Testis (tissue), 3 donors: ENCODE data around the gene POLRMT. TPM values are rescaled to one million over a fixed set of nuclear protein-coding genes. Genes with fewer than 3 reads are reported as not detected.
A peak's percentile ranks its signal among the peaks of the same experiment; 100 is the strongest.

Experiments used
- DNase-seq: peaks from one replicate; pipeline ENCODE4 v3.0.0-alpha.2; 2019
- H3K27ac ChIP-seq, 2 donors: fragments of 200-600 bp; sonication (generic); one replicate each; pipeline ENCODE4 v1.5.1; 2019
- H3K27me3 ChIP-seq: fragments of 200-600 bp; sonication (generic); one replicate; pipeline ENCODE4 v1.5.1; 2019
- H3K36me3 ChIP-seq: fragments of 200-600 bp; sonication (generic); one replicate; pipeline ENCODE4 v1.5.1; 2017; ENCODE audit warnings: low read depth; ENCODE audit errors: missing control alignments
- H3K4me1 ChIP-seq: fragments of 200-600 bp; sonication (generic); one replicate; pipeline ENCODE4 v1.5.1; 2019
- H3K4me3 ChIP-seq, 2 donors: fragments of 200-600 bp; sonication (generic); one replicate each; pipeline ENCODE4 v1.5.1; 2017 to 2019
- H3K9me3 ChIP-seq: fragments of 200-600 bp; sonication (generic); one replicate; pipeline ENCODE4 v1.5.1; 2017
- POLR2A ChIP-seq: fragments of 450-650 bp; IDR thresholded peaks from one replicate; pipeline ENCODE4 v1.6.1; 2017; ENCODE audit warnings: antibody characterized with exemption, mild to moderate bottlenecking, moderate library complexity
- WGBS, 2 donors: methylation state at CpG; one replicate each; pipeline ENCODE4 v1.1.5; 2018; 5-methylcytosine and 5-hydroxymethylcytosine counted together
- intact Hi-C: fragments of 100-400 bp; cut with DNase I; formaldehyde crosslinking; loops from one replicate; pipeline ENCODE4 v1.15.1; 2023; ENCODE audit warnings: low total_unique reads
- polyA plus RNA-seq: library from polyadenylated mRNA; stranded (reverse); fragments of 350-450 nt; fragmentation: Illumina TruSeq; extraction: RNeasy Lipid Tissue Mini Kit (QIAGEN cat#74804); gene quantifications from one replicate; pipeline ENCODE4 v1.2.3, GENCODE V29; 2014; ENCODE audit warnings: low read depth, low replicate concordance; ENCODE audit not compliant: insufficient read depth
- total RNA-seq, 2 donors: library from RNA; depleted of rRNA; stranded (reverse); fragments of >200 nt; gene quantifications; one replicate each; pipeline ENCODE4 v1.2.3, GENCODE V29; 2016
- TF ChIP-seq, protein P1 (sequence below), 3 experiments: fragments of 450-650 bp in 2 of 3; fragments of 200-600 bp in 1 of 3; sonication (generic) in 1 of 3; IDR thresholded peaks; one replicate each; pipeline ENCODE4 v1.5.1; 2016 to 2019; ENCODE audit warnings: antibody characterized with exemption in 3 of 3, mild to moderate bottlenecking in 2 of 3, moderate library complexity in 1 of 3

Gene POLRMT
- total and polyA plus RNA-seq, 3 donors from 2014 or later = 116 to 178 (median 137) TPM

DNA sequence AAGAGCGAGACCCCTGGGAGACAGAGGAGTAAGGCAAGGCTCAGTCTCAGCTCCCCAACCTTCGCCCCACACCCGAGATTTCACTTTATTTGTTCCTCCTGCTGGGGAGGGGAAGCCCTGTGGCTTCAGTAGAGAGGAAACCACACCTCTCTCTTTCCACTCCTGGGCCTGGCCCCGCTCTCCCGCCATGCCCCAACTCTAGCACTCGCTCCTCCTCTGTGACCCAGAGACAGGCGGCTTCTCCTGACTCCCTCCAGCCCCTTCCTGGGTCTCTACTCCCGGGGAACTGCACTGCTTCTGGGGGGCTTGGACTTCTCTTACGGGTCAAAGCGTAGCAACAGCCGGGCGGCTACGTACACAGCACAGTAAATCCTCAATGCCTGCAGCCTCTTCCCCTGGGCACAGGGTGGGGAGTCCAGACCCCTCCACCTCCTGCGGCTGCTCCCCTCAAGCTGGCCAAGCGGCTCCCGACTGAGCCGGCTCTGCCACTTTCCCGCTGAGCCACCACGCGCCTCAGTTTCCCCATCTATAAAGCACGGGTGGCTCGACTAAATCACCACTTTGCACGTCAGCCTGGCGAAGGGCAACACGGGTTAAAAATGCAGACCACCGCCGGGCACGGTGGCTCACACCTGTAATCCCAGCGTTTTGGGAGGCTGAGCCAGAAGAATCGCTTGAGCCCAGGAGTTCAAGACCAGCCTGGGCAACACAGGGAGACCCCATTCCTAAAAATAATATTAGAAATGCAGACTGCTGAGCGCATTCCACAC lies 28.3 kb upstream of the POLRMT start:
- no peak for TF ChIP-seq POLR2A
- TF ChIP-seq, protein P1, sequence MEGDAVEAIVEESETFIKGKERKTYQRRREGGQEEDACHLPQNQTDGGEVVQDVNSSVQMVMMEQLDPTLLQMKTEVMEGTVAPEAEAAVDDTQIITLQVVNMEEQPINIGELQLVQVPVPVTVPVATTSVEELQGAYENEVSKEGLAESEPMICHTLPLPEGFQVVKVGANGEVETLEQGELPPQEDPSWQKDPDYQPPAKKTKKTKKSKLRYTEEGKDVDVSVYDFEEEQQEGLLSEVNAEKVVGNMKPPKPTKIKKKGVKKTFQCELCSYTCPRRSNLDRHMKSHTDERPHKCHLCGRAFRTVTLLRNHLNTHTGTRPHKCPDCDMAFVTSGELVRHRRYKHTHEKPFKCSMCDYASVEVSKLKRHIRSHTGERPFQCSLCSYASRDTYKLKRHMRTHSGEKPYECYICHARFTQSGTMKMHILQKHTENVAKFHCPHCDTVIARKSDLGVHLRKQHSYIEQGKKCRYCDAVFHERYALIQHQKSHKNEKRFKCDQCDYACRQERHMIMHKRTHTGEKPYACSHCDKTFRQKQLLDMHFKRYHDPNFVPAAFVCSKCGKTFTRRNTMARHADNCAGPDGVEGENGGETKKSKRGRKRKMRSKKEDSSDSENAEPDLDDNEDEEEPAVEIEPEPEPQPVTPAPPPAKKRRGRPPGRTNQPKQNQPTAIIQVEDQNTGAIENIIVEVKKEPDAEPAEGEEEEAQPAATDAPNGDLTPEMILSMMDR (IDR thresholded peaks at IDR 0.05) = no peak
- H3K4me3 ChIP-seq = peak overlapping the region; percentile 97 to 98
- H3K36me3 ChIP-seq = no peaks in the 10 kb centered on the region
- H3K4me1 ChIP-seq = peaks cover 57% of the 10 kb centered on the region
- no peak for DNase-seq
- no peaks in the 10 kb centered on the region for H3K27me3 ChIP-seq
- intact Hi-C loops = no loop called here
- H3K9me3 ChIP-seq = no peaks in the 10 kb centered on the region
- WGBS, 2 donors = 5 to 11% methylated on average over 31 of the region's 31 CpGs
- H3K27ac ChIP-seq = peak overlapping the region; percentile 68 to 82

DNA sequence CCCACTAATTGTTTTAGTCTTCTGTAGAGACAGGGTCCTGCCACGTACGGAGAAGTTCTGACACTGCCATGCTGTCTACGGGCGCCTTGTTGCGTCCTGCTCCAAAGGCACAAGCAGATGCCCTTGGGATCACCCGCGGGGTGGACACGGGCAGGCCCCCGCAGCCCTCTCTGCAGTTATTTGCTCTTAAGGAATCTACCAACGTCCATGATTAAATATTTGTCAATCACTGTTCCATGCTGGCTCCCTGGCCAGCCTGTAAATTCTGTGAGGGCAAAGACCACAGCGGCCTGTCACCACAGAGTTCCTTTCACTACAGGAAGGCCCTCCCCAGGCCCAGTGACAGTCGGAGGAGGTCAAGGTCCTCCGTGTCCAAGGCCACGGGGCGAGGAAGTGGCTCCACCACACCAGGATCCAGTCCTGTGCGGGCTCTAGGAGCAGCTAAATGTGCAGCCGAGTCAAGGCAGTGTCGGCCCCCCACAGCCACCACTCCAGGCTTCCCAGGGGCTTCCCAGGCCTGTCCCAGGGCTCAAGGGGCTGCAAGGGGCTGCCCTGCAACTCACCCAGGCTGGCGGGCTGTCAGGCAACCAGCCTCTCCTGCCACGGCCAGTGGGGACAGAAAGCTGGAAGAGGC lies 27.6 kb upstream of the POLRMT start:
- Histone ChIP-seq H3K27me3 (no peaks in the 10 kb centered on the region), H3K9me3 (no peaks in the 10 kb centered on the region), H3K36me3 (no peaks in the 10 kb centered on the region), H3K4me3 (peak overlapping the region in 1 of 2 donors; percentile 98), H3K27ac (peak overlapping the region; percentile 68 to 82), H3K4me1 (peaks cover 57% of the 10 kb centered on the region)
- DNase-seq = no peak
- TF ChIP-seq POLR2A = no peak
- TF ChIP-seq, protein P1 (IDR thresholded peaks at IDR 0.05) = no peak
- 38 to 80% methylated on average over 3 to 20 of the region's 20 CpGs for WGBS, 2 donors
- intact Hi-C loops = no loop called here

DNA sequence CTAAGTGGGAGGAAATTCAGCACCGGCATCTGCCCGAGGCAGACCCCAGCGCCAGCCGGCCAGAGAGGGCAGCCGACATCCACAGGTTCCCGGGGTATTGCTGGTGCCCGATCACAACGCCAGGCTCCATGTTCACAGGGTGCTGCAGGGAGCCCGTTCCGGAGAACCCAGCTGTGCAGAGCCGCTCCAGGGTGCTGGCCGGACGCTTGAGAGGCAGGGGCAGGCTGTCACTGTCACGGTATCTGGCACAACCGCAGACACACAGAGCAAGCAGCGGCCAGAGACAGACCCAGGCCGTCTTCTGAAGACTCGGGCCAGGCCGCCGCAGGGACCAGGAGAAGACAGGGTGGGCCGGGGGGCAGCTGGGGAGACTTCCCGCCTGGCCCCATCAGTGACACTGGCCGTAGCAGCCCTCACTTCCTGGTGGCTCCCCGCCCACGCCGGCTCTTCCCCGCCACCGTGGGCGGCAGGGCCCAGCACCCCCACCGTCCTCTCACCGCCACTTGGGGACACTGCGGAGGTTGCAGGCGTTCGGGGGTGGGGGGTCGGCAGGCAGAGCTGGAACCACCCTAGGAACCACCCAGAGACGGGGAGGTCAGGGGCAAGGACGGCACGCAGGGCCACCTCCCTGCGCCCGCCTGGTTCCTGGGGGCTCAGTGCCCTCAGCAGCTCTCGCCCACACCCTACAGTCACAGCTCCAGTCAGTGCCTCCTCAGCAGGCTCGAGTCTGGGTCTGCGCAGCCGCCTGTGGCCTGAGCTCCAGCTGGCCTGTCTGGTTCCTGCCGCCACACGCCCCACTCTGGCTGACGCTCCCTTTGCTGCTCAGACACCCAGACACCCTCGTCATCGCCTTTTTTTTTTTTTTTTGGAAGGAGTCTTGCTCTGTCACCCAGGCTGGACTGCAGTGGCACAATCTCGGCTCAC lies 25.8 kb upstream of the POLRMT start:
- Histone ChIP-seq H3K9me3 (no peaks in the 10 kb centered on the region), H3K27ac (peak overlapping the region in 1 of 2 donors; percentile 48), H3K27me3 (no peaks in the 10 kb centered on the region), H3K36me3 (no peaks in the 10 kb centered on the region), H3K4me3 (no peak overlapping the region), H3K4me1 (peaks cover 52% of the 10 kb centered on the region)
- DNase-seq = peak; percentile 58
- 62 to 72% methylated on average over 9 to 50 of the region's 50 CpGs for WGBS, 2 donors
- TF ChIP-seq, protein P1 (IDR thresholded peaks at IDR 0.05) = no peak
- intact Hi-C loops = no loop called here

DNA sequence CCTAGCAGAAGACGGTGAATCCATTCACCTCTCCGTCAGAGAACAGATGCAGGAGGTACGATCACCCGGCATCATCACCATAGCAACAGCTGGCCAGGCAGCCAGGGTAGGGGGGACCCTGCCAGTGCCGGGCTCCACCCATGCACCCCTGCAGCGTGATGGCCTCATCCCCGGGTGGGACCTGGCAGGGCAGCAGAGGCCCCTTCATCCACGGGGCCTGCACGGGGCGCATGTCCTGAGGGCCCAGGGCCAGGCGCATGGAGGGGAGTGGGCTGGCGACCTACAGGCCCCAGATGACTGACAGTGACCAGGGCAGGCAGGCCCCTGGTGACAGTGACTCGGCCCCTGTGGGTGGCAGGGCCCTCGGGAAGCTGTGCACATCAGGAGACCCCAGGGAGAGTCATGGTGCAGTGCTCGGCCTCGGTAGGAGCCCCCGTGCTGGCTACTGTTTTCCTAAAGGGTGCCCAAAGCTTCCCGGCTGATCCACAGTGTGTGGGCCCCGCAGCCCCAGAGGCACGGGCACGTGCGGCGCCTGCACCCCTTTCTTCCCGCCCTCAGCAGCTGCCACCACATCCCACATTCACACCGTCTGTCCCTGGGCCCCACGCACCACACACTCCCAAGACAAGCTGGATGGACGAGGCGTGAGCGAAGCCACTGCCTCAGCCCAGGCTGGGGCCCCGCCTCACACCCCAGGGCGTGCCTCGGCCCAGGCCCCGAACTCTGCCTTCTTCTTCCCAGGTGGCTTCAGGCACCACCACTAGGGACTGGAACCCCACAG lies 24.9 kb upstream of the POLRMT start:
- 82 to 94% methylated on average over 2 to 33 of the region's 33 CpGs for WGBS, 2 donors
- H3K36me3 ChIP-seq = no peaks in the 10 kb centered on the region
- DNase-seq = no peak

More for the DNA sequence above, 24.9 kb upstream of the POLRMT start:
- H3K4me3 ChIP-seq = no peak overlapping the region
- peaks cover 45% of the 10 kb centered on the region for H3K4me1 ChIP-seq
- H3K27me3 ChIP-seq = no peaks in the 10 kb centered on the region
- H3K9me3 ChIP-seq = no peaks in the 10 kb centered on the region
- TF ChIP-seq, protein P1 (IDR thresholded peaks at IDR 0.05) = no peak
- TF ChIP-seq POLR2A = no peak
- H3K27ac ChIP-seq = peak overlapping the region in 1 of 2 donors; percentile 24
- intact Hi-C loops = no loop called here
